Hepatocyte (in vitro differentiated cells): Measurements from ENCODE around the gene SLC1A3.
"Not testable (repeated sequence)": the region's sequence is repeated elsewhere in the genome, so short reads cannot be mapped to it uniquely, and the experiment has no call there.

Experiments used
- EZH2 ChIP-seq: fragments of 200-600 bp; sonication (generic); IDR thresholded peaks from 2 replicates; pipeline ENCODE4 v1.6.1; 2016; ENCODE audit warnings: antibody characterized with exemption, mild to moderate bottlenecking, borderline replicate concordance
- EZH2phosphoT487 ChIP-seq: fragments of 200-600 bp; sonication (generic); IDR thresholded peaks from one replicate; pipeline ENCODE4 v1.6.1; 2018; ENCODE audit warnings: antibody characterized with exemption, mild to moderate bottlenecking, low read depth, moderate library complexity; ENCODE audit not compliant: unreplicated experiment, severe bottlenecking
- TF ChIP-seq, protein P1 (sequence below): fragments of 200-600 bp; sonication (generic); IDR thresholded peaks from 2 replicates; pipeline ENCODE4 v1.5.1; 2016; ENCODE audit warnings: antibody characterized with exemption, mild to moderate bottlenecking; ENCODE audit not compliant: poor library complexity

DNA sequence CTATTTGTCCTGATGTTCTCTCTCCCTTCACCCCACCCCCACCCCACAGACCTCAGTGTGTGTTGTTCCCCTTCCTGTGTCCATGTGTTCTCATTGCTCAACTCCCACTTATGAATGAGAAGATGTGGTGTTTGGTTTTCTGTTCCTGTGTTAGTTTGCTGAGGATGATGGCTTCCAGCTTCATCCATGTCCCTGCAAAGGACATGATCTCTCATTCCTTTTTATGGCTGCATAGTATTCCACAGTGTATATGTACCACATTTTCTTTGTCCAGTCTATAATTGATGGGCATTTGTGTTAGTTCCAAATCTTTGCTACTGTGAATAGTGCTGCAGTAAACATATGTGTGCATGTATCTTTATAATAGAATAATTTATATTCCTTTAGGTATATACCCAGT is 26.5 kb upstream of the SLC1A3 start:
- TF ChIP-seq, protein P1, sequence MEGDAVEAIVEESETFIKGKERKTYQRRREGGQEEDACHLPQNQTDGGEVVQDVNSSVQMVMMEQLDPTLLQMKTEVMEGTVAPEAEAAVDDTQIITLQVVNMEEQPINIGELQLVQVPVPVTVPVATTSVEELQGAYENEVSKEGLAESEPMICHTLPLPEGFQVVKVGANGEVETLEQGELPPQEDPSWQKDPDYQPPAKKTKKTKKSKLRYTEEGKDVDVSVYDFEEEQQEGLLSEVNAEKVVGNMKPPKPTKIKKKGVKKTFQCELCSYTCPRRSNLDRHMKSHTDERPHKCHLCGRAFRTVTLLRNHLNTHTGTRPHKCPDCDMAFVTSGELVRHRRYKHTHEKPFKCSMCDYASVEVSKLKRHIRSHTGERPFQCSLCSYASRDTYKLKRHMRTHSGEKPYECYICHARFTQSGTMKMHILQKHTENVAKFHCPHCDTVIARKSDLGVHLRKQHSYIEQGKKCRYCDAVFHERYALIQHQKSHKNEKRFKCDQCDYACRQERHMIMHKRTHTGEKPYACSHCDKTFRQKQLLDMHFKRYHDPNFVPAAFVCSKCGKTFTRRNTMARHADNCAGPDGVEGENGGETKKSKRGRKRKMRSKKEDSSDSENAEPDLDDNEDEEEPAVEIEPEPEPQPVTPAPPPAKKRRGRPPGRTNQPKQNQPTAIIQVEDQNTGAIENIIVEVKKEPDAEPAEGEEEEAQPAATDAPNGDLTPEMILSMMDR, result not testable (repeated sequence)
- not testable (repeated sequence) for TF ChIP-seq EZH2, EZH2phosphoT487
